IPS DF 6.9 (cell line): ENCODE data around the gene TRAPPC12.

Source experiments
- DNase-seq: peaks from one replicate; pipeline ENCODE4 v3.0.0-alpha.2; 2013; ENCODE audit warnings: low read depth, low spot score
- H3K27ac ChIP-seq: one replicate; pipeline ENCODE4 v1.5.1; 2013; ENCODE audit warnings: low read length, control low read depth
- H3K27me3 ChIP-seq: 2 replicates; pipeline ENCODE4 v1.6.1; 2013; ENCODE audit warnings: mild to moderate bottlenecking, low read length; ENCODE audit not compliant: control insufficient read depth, insufficient read depth
- H3K36me3 ChIP-seq: 2 replicates; pipeline ENCODE4 v1.6.1; 2013; ENCODE audit warnings: low read length; ENCODE audit not compliant: control insufficient read depth, insufficient read depth
- H3K4me1 ChIP-seq: 2 replicates; pipeline ENCODE4 v1.6.1; 2013; ENCODE audit warnings: low read length; ENCODE audit not compliant: control insufficient read depth, insufficient read depth
- H3K4me3 ChIP-seq: 2 replicates; pipeline ENCODE4 v1.5.1; 2013; ENCODE audit warnings: mild to moderate bottlenecking, low read length
- H3K9me3 ChIP-seq: 2 replicates; pipeline ENCODE4 v1.6.1; 2013; ENCODE audit warnings: low read length, inconsistent platforms; ENCODE audit not compliant: control insufficient read depth, insufficient read depth
- WGBS: extraction: QIAGEN DNeasy Blood & Tissue Kit; methylation state at CpG from one replicate; pipeline ENCODE4 v1.1.7; 2013; ENCODE audit warnings: mixed read lengths, missing lambda C conversion rate; ENCODE audit not compliant: insufficient read length, insufficient coverage; 5-methylcytosine and 5-hydroxymethylcytosine counted together

Gene TRAPPC12

DNA sequence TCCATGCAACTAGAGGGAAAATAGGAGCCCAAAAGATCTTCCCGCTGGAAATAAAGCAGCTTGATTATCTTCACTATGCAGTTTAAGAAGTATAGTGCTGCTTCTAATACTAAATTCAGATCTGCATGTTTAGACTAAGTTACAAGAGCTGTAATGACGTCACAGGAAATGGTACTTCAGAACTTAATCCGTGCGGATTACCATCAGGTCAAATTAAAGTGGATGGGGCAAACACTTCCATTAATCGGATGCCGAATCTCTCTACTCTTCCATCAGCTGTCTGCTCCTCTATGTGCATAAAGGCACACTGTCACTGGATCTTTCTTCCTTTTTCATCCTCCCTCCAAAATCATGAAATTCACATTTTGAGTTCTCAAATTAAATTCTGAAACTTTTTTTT lies 52.6 kb downstream of the TRAPPC12 start:
- WGBS: no CpG with 5 or more reads among the region's 6 CpGs
- Histone ChIP-seq H3K36me3 (peaks cover 2% of the 10 kb centered on the region; the same call in 1 of the 2 replicates), H3K27ac (no peak overlapping the region), H3K9me3 (no peaks in the 10 kb centered on the region), H3K4me3 (no peak overlapping the region), H3K27me3 (no peaks in the 10 kb centered on the region), H3K4me1 (no peaks in the 10 kb centered on the region; the same call in 1 of the 2 replicates)
- no peak for DNase-seq

GRCh38 chr2:3432693-3433338 lies 53.3 kb downstream of the TRAPPC12 start:
- Histone ChIP-seq H3K4me1 (no peaks in the 10 kb centered on the region; the same call in 1 of the 2 replicates), H3K27ac (no peak overlapping the region), H3K9me3 (no peaks in the 10 kb centered on the region), H3K36me3 (peaks cover 2% of the 10 kb centered on the region; the same call in 1 of the 2 replicates), H3K27me3 (no peaks in the 10 kb centered on the region), H3K4me3 (no peak overlapping the region)
- DNase-seq: no peak
- WGBS: no CpG with 5 or more reads among the region's 10 CpGs

GRCh38 chr2:3433339-3433699 lies 53.8 kb downstream of the TRAPPC12 start:
- H3K9me3 ChIP-seq: no peaks in the 10 kb centered on the region
- peaks cover 2% of the 10 kb centered on the region; the same call in 1 of the 2 replicates for H3K36me3 ChIP-seq
- H3K27ac ChIP-seq: no peak overlapping the region
- no CpG with 5 or more reads among the region's 8 CpGs for WGBS
- no peaks in the 10 kb centered on the region; the same call in 1 of the 2 replicates for H3K4me1 ChIP-seq
- H3K27me3 ChIP-seq: no peaks in the 10 kb centered on the region
- no peak overlapping the region for H3K4me3 ChIP-seq
- no peak for DNase-seq

- no peak for DNase-seq
- no peak overlapping the region for H3K27ac ChIP-seq
Measured at GRCh38 chr2:3433776-3434400, 54.4 kb downstream of the TRAPPC12 start.

GRCh38 chr2:3434654-3435053 lies 55.2 kb downstream of the TRAPPC12 start:
- no peaks in the 10 kb centered on the region for H3K27me3 ChIP-seq
- peaks cover 2% of the 10 kb centered on the region; the same call in 1 of the 2 replicates for H3K36me3 ChIP-seq
- no CpG with 5 or more reads among the region's 11 CpGs for WGBS
- H3K9me3 ChIP-seq: no peaks in the 10 kb centered on the region
- no peak overlapping the region for H3K4me3 ChIP-seq
- no peaks in the 10 kb centered on the region; the same call in 1 of the 2 replicates for H3K4me1 ChIP-seq
- DNase-seq: no peak
- no peak overlapping the region for H3K27ac ChIP-seq

More at GRCh38 chr2:3433776-3434400, 54.4 kb downstream of the TRAPPC12 start:
- H3K9me3 ChIP-seq: no peaks in the 10 kb centered on the region
- no peak overlapping the region for H3K4me3 ChIP-seq
- H3K36me3 ChIP-seq: peaks cover 2% of the 10 kb centered on the region; the same call in 1 of the 2 replicates
- WGBS: no CpG with 5 or more reads among the region's 7 CpGs
- no peaks in the 10 kb centered on the region; the same call in 1 of the 2 replicates for H3K4me1 ChIP-seq
- no peaks in the 10 kb centered on the region for H3K27me3 ChIP-seq

DNA sequence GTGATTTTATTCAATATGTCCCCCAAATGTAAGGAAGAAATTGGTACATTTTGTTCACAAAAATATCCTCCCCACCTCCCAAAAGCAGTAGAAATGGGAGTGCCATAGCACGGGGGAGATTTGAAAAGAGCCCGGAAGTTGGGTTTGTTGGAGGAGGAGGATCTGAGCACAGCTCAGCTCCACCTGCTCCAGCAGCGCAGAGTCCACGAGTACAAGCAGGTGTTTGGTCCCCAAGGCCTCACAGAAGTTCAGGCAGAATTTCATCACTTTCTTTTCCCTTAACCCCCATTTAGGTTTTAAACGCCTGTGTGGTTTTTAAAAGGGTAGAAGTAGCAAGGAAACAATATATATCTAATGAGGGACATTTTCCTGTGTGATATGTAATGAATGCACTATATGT lies 56.0 kb downstream of the TRAPPC12 start:
- no peaks in the 10 kb centered on the region for H3K27me3 ChIP-seq
- no peak for DNase-seq
- no CpG with 5 or more reads among the region's 5 CpGs for WGBS
- H3K9me3 ChIP-seq: no peaks in the 10 kb centered on the region
- no peak overlapping the region for H3K4me3 ChIP-seq
- peaks cover 2% of the 10 kb centered on the region; the same call in 1 of the 2 replicates for H3K36me3 ChIP-seq
- no peaks in the 10 kb centered on the region; the same call in 1 of the 2 replicates for H3K4me1 ChIP-seq
- H3K27ac ChIP-seq: no peak overlapping the region

GRCh38 chr2:3440477-3440876 lies 61.0 kb downstream of the TRAPPC12 start:
- WGBS: no CpG with 5 or more reads among the region's 2 CpGs

DNA sequence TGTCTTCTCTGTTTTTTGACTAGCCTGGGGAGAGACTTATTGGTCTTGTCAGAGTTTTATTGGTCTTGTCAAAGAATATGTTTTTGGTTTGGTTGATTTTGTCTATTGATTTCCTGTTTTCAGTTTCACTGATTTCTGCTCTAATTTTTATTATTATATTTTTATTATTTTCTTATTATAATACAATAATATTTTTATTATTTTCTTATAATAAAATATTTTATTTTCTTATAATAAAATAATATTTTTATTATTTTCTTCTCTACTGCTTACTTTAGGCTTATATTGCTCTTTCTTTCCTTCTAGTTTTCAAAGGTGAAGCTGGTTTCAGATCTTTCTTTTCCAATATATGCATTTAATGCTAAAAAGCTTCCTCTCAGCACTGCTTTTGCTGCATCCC lies 62.0 kb downstream of the TRAPPC12 start:
- no peak for DNase-seq
- Histone ChIP-seq H3K9me3 (no peaks in the 10 kb centered on the region), H3K27ac (no peak overlapping the region), H3K27me3 (no peaks in the 10 kb centered on the region), H3K4me3 (no peak overlapping the region), H3K36me3 (peaks cover 8% of the 10 kb centered on the region), H3K4me1 (no peaks in the 10 kb centered on the region)

More at GRCh38 chr2:3440477-3440876, 61.0 kb downstream of the TRAPPC12 start:
- H3K4me3 ChIP-seq: no peak overlapping the region
- H3K9me3 ChIP-seq: no peaks in the 10 kb centered on the region
- peaks cover 5% of the 10 kb centered on the region; the same call in 1 of the 2 replicates for H3K36me3 ChIP-seq
- no peaks in the 10 kb centered on the region for H3K4me1 ChIP-seq
- H3K27me3 ChIP-seq: no peaks in the 10 kb centered on the region
- no peak for DNase-seq
- no peak overlapping the region for H3K27ac ChIP-seq

DNA sequence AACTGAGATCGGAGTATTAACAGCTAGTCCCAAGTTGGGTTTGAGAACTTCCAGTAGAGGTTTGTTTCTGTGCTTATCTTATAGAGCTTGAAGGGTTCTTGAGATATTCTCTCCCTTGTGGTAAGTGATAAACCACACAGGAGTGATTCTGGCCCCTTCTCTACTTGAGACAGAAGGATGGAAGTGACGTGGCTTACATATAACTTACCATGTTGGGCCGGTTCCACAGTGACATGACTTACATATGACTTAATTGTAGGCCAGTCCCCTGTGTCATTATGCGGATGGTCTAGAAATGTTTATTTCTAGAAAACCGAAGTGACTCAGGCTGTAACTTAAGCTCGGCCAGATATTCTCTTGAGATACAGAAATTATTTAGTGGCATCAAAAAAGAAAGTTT lies 62.7 kb downstream of the TRAPPC12 start:
- H3K27me3 ChIP-seq: no peaks in the 10 kb centered on the region
- H3K27ac ChIP-seq: no peak overlapping the region
- no peak overlapping the region for H3K4me3 ChIP-seq
- H3K36me3 ChIP-seq: peaks cover 8% of the 10 kb centered on the region
- no peaks in the 10 kb centered on the region for H3K9me3 ChIP-seq
- WGBS: no CpG with 5 or more reads among the region's 6 CpGs
- no peaks in the 10 kb centered on the region for H3K4me1 ChIP-seq
- DNase-seq: no peak

DNA sequence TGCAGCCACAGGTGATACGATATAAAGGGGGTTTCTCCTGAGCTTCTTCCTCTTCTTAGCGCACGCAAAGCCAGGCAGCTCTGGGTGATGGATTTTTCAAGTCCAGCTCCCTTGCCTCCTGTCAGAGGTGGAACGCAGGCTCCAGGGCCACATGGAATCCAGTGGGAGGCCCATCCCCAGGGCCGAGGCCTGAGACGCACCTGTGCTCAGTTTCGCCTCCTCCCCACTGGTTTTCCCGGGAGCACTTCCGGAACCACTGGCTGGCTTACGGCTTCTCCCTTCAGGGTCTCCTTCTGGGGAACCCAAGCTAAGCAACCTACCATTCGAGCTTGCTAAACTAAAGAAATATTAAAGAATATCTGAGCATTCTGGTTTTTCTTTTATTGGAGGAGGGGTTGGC lies 63.6 kb downstream of the TRAPPC12 start:
- Histone ChIP-seq H3K36me3 (peaks cover 10% of the 10 kb centered on the region), H3K4me3 (no peak overlapping the region), H3K4me1 (no peaks in the 10 kb centered on the region; the same call in 1 of the 2 replicates), H3K27ac (no peak overlapping the region), H3K9me3 (no peaks in the 10 kb centered on the region), H3K27me3 (no peaks in the 10 kb centered on the region)
- WGBS: no CpG with 5 or more reads among the region's 11 CpGs
- DNase-seq: no peak
